Medulla oblongata (tissue), 1 donor: ENCODE measurements around the gene IPO9.
"Not testable (repeated sequence)": the region's sequence is repeated elsewhere in the genome, so short reads cannot be mapped to it uniquely, and the experiment has no call there.

Experiments
- DNase-seq: peaks from one replicate; pipeline ENCODE4 v3.0.0-alpha.2; 2015; ENCODE audit errors: extremely low spot score

The IPO9 gene

GRCh38 chr1:201848230-201848629 lies 19.3 kb downstream of the IPO9 start:
- DNase-seq: no peak

GRCh38 chr1:201849372-201850052 lies 20.6 kb downstream of the IPO9 start:
- no peak for DNase-seq

GRCh38 chr1:201850053-201850397 lies 21.1 kb downstream of the IPO9 start:
- DNase-seq: peak; percentile 33

GRCh38 chr1:201851949-201852348 lies 23.0 kb downstream of the IPO9 start:
- DNase-seq: no peak

- DNase-seq: not testable (repeated sequence)
Observed at GRCh38 chr1:201856722-201857121, 27.8 kb downstream of the IPO9 start.

GRCh38 chr1:201859424-201859823 lies 30.5 kb downstream of the IPO9 start:
- no peak for DNase-seq

- no peak for DNase-seq
Observed at GRCh38 chr1:201861448-201861847, 32.5 kb downstream of the IPO9 start.

GRCh38 chr1:201870397-201870796 lies 41.4 kb downstream of the IPO9 start:
- DNase-seq: no peak

GRCh38 chr1:201874672-201875071 lies 45.7 kb downstream of the IPO9 start:
- no peak for DNase-seq

- no peak for DNase-seq
Observed at GRCh38 chr1:201876148-201876818, 47.3 kb downstream of the IPO9 start.

- DNase-seq: peak; percentile 84
Observed at GRCh38 chr1:201877877-201878401, 49.0 kb downstream of the IPO9 start.

GRCh38 chr1:201880928-201881571 lies 52.1 kb downstream of the IPO9 start:
- DNase-seq: no peak

- no peak for DNase-seq
Observed at GRCh38 chr1:201881617-201882016, 52.7 kb downstream of the IPO9 start.

- peak; percentile 60 for DNase-seq
Observed at GRCh38 chr1:201882665-201883132, 53.7 kb downstream of the IPO9 start.

- no peak for DNase-seq
Observed at GRCh38 chr1:201883266-201883665, 54.3 kb downstream of the IPO9 start.

GRCh38 chr1:201883786-201884185 lies 54.8 kb downstream of the IPO9 start:
- peak; percentile 70 for DNase-seq

- no peak for DNase-seq
Observed at GRCh38 chr1:201884425-201884824, 55.5 kb downstream of the IPO9 start.

- no peak for DNase-seq
Observed at GRCh38 chr1:201885531-201886075, 56.6 kb downstream of the IPO9 start.

GRCh38 chr1:201886103-201886885 lies 57.3 kb downstream of the IPO9 start:
- no peak for DNase-seq

- peak; percentile 51 for DNase-seq
Observed at GRCh38 chr1:201887116-201887866, 58.3 kb downstream of the IPO9 start.
